GM20000 (cell line): Measurements from ENCODE around the gene FETUB.
"Not testable (repeated sequence)": the region's sequence is repeated elsewhere in the genome, so short reads cannot be mapped to it uniquely, and the experiment has no call there.

Source experiments
- DNase-seq: peaks from one replicate; pipeline ENCODE4 v3.0.0; 2012; ENCODE audit warnings: low spot score
- CTCF ChIP-seq: IDR thresholded peaks from 2 replicates; pipeline ENCODE4 v1.5.1; 2012; ENCODE audit warnings: mild to moderate bottlenecking, control low read depth; ENCODE audit errors: extremely low read depth, missing control alignments

Gene FETUB

DNA sequence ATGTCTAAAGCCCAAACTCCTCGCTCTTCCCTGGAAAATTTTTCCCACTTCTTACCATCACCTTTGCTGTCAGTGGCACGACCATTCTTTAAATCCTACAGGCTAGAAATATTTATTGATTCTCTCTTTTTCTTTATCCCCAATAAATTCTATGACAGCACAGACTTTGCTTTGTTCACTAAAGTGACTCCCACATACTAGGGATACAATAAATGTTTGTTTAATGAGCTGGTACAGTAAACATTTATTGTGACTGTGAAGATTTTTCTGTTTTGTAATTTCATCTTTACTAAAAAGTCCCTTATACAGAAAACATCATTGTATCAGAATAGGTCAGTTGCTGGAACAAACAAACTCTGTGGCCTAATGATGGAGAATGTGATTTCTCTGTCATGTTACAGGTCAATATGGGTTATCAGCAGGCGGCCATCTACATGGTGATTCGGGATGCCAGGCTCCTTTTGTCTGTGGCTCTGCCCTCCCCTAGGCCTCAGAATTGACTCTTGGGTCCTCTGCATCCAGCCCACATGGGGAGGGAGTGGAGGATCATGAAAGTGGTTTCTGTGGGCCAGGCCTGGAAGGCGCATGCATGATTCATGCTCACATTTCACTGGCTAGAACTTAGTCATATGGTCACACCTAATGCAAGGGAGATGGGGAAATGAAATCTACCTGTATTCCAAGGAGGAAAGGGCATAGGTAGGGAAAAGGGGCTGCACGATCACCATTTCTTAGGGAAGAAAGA, 54.3 kb downstream of the FETUB start:
- no peak for DNase-seq

DNA sequence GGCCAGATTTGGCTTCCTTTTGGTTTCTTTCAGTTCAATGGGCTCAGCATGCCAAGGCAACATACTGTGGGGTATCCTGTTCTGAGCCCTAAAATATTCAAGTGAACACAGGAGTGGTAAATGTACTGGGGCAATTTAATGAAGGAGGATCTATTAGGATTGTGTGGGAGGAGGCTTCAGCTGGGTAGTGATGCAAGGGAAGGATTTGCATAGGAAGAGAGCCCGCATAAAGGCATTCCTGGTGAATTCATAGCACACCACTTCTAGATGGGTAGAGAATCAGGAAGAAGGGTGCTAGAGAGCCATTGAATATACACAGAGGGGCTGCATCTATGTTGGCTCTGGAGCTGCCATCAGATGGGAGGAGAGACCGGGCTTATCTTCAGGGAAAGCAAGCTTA, 56.3 kb downstream of the FETUB start:
- no peak for DNase-seq

More for the DNA sequence above, 54.3 kb downstream of the FETUB start:
- TF ChIP-seq CTCF = no peak

GRCh38 chr3:186697510-186697909, 57.3 kb downstream of the FETUB start:
- DNase-seq = no peak
- no peak for TF ChIP-seq CTCF

More for the DNA sequence above, 56.3 kb downstream of the FETUB start:
- no peak for TF ChIP-seq CTCF

- no peak for DNase-seq
- no peak for TF ChIP-seq CTCF
Measured at GRCh38 chr3:186700267-186700666, 60.1 kb downstream of the FETUB start.

GRCh38 chr3:186702451-186702850, 62.3 kb downstream of the FETUB start:
- DNase-seq = not testable (repeated sequence)
